Stimulated activated CD4-positive, alpha-beta T cell treated with anti-CD3 and anti-CD28 coated beads, TNF-alpha, amount 100 ng/mL, for 1 hour (primary cell): ENCODE data around the gene DSCAML1.

Experiments used
- DNase-seq, 3 donors: peaks; one replicate each; pipeline ENCODE4 v3.0.0-alpha.2; 2020; ENCODE audit warnings: low read depth in 3 of 3, low spot score in 1 of 3

Gene DSCAML1

DNA sequence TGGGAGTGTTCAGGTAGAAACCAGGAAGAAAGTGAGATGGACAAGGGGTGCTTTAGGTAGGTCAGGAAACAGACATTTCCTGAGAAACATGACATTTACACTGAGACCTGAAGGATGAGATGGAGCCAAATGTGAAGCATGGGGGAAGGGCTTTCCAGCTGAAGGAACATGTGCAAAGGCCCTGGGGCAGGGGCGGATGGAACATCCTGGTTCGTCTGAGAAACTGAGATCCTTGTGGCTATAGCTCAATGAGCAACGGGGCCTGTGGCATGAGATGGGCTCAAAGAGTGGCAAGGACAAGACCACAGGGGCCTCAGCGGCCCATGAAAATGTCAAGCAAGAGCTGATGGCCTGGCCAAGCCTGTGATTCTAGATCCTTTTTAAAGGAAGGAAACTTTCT is 127.4 kb downstream of the DSCAML1 start:
- DNase-seq = no peak

GRCh38 chr11:117669062-117669461 is 128.0 kb downstream of the DSCAML1 start:
- no peak for DNase-seq

- DNase-seq = no peak
These were observed 128.7 kb downstream of the DSCAML1 start for GRCh38 chr11:117668321-117668751.

DNA sequence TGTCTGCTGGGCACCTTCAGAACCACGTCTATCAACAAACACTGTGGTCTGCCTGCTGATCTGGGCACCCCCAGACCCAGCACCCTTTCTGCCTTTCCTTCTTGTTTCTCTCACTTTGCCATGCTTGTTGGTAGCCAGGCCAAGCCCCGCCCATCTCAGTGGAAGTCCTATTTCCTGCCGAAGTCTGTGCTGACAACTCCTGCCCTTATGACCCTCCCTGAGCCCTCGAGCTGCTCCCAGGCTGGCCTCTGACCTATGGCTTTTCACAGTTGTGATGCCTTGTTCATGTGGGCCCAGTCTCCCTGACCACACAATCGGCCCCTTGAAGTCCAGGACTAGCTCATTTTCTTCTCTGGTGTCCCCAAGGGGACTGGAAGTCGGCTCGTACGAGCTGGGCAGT is 132.1 kb downstream of the DSCAML1 start:
- DNase-seq = no peak

DNA sequence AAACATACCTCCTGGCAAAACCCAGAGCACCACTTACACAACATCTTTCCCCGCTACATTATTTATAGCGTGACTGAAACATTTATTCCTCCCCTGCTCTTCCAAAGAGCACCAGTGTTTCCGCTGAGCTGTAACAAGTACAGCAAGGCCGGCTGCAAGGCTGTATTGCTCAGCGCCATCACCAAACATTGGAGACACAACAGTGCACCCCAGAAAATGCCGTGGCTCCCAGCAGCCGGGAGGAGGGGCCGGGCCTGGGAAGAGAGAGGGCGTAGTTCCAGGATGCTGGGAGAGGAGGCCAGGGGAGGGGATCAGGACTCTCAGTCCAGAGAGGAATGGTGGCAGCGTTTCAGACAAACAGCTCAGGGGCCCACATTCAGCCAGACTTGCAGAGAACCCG is 133.2 kb downstream of the DSCAML1 start:
- DNase-seq = no peak

DNA sequence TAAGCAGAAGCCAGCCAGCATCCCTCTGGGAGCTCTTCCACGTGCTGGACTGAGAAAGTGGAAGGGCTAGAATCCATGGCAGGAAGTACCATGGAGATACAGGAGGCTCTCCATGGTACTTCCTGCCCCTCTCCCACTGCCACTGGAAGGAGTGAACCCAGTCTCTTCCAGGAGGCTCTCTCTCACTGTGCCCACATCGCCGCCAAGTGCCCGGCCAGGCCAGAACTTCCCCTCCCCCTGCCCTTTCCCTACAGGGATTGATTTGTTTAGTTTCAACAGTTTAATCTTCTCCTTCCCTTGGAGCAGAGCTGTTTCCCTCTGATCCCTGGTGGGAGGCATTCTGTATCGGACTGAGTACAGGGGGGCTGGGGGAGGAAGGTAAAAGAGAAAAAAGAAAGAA is 133.6 kb downstream of the DSCAML1 start:
- no peak for DNase-seq

DNA sequence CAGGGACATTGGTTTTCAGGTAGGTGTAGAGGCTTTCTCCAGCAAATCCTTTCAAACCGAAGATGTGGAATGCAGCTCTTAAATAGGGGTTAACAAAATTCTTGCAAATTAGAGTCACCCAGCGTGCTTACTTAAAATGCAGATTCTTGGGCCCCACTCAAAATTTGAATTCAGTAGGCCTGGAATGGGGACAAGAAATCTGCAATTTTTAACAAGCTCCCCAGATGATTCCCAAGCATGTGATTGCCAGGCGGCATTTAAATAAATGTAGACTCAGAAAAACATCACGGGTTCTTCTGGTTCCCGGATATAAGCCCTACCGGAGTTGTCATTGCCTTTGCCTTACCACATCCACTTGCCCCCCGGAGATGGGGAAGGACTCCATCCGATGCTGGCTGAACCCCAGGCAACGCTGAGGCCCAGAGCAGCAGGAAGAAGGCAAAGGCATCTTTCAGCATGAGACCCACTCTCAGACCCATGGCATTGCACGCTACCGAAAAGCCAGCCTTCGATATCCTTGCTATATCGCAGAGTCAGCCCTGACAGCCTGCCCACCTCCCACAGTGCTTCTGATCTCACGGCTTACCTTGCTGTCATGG is 134.2 kb downstream of the DSCAML1 start:
- no peak for DNase-seq

- no peak for DNase-seq
These were observed 134.8 kb downstream of the DSCAML1 start for GRCh38 chr11:117662255-117662654.

- no peak for DNase-seq
These were observed 138.2 kb downstream of the DSCAML1 start for GRCh38 chr11:117658809-117659208.

GRCh38 chr11:117657794-117658193 is 139.2 kb downstream of the DSCAML1 start:
- DNase-seq = no peak

GRCh38 chr11:117654281-117655255 is 142.4 kb downstream of the DSCAML1 start:
- DNase-seq = no peak

- DNase-seq = no peak
These were observed 144.5 kb downstream of the DSCAML1 start for GRCh38 chr11:117652521-117652920.

DNA sequence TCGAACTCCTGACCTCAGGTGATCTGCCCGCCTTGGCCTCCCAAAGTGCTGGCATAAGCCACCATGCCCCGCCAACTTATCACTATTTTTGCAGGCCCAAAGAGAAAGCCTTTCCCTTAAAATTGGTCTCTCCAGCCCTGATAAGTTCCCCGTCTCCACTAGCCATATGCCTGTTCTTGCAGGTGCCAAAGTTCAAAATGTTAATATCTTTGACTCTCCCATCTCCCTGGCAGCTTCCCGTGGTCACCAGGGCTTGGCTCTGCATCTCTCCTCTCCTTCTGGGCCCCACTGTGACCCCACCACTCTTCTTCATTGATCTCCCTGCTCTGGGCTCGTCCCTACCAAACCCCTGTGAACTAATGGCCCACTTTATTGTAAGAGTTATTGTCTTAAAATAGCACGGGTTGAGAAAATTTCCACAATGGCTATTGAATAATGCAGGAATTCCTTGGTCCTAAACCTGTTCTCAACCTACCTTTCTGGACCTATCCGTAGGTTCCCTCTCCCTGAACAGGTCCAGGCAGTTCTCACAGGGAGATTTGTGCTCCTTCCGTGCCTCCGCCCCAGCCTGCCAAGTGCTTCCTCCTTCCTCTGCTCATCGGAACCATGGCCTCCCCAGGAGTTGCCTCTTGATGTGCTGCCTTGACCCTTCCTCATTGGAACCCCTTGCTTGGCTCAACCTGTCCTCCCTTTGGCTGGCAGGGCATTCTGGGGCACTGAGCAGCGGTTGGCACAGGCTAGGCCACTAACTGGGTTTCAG is 147.5 kb downstream of the DSCAML1 start:
- no peak for DNase-seq

DNA sequence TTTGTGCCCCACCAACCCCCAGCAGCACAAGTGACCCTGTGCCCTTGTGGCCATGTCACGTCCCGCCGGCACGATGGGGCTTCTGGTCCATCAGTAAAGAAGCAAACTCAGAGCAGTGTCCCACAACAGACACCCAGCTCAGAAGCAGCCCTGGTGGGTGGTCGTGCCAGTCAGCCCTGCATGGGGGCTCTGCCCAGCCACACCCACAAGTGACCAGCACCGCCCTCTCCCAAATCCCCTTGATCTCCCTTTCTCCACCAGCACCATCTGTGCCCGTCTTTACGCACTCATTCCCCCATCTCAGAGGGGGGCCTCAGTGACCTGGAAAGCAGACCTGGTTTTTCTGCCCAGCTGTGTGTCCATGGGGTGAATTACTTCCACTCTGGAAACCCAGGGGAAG is 149.1 kb downstream of the DSCAML1 start:
- DNase-seq = no peak

DNA sequence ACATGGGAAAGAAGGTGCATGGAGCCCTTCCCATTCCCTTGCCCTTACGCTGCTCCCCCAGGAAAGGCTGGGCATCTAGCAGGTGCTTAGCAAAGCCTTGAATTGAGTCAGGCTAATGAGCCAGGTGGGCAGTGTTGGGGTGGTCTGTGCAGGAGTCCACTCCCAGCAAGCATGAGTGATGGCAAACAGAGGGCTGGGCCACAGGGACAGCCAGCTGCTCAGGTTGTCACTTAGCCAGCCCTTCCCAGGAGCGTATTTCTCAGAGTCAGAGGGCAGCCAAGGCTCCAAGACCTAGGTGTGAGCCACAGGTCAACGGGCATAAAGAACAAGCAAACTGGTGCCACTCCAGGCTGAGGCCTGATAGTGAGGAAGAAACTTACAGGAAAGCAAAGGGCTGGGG is 149.8 kb downstream of the DSCAML1 start:
- DNase-seq = no peak

DNA sequence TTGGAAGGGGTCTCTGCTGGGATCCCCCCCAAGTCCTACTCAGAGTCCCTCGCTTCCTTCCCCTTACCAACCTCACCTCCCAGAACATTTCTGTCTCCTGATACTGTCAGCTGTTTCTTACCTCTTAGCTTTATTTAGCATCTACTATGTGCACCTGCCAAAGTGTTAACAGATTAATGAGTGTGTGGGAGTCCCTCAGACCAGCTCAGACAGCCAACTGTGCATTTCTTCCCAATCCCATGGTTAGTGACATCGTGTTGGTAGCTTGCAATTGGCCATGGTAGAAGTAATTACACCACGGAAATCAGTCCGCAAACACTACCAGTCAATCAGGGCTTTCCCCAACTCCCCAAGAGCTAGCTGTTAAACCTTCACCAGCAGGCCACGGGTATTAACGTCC is 150.6 kb downstream of the DSCAML1 start:
- no peak for DNase-seq

DNA sequence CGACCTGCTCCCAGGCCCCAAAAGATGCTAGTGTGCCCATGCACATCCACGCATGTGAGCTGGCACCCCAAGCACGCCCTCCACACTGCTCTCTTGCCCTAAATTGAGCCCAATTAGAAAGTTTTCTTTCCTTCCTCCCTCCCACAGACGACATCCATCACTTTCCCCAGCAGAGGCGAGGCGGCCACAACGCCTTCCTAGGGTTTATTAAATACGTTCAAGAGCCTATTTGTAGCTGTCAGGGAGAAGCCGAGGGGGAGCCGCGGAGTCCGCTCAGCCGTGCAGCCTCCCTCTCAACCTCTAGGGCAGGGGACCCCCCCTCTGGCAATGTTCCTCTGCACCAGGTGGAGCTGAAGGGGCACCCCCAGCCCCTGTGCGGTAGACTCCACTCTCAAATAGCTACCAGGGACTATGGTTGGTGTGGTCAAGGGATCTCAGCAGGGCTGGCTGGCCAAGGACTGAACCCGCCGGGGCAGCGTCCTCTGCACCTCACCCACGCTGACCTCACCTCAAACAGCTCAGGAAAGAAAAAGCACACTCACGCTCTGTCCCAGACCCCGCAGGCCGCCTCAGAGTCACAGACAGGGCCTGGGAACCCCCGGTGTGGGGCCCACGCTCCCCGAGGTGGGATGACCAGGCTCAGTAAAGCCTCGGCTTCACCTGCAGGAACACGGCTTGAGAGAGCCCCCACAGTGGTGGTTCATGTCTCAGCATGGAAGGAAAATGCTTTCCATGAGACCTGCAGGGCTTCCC is 152.4 kb downstream of the DSCAML1 start:
- no peak for DNase-seq

GRCh38 chr11:117643606-117644300 is 153.3 kb downstream of the DSCAML1 start:
- DNase-seq = no peak

DNA sequence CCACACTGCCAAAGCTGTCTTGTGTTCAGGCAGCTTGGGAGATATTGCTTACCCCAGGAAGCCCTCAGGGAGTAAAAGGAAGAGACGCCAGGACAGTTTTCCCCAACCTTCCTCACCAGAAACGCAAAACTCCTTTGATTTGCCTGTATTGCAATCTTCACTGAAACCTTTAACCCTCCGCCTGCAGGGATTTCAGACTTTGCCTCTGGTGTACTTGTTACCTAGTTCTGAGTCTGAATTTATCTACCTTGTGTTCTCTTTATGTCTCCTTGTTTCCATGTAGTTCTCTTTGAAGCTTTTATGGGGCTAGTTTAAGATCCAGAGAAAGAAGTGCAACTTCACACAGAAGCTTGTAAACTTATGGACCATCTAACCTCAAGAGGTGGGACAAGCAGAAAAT is 154.2 kb downstream of the DSCAML1 start:
- DNase-seq = no peak

DNA sequence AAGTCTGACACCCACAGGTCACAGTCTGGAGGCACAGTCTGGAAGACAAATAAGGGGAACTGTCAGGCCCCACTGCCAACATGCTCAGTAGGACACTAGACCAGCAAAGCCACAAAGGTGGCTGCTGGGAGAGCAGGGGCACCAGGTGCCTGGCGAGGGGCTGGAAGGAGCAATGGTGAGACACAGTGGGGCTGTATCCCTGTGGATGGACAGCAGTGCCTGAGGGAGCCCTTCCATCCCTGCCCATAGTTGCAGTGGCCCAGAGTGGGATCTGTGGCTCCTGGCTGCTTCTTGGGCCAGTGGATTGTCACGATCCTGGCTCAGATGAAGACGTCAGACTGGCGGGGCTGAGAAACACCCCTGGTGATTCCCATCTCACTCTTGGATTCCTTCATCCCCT is 154.6 kb downstream of the DSCAML1 start:
- DNase-seq = no peak
